ENCODE measurements around the gene B4GALT6. TPM values are rescaled to one million over a fixed set of nuclear protein-coding genes. Genes with fewer than 3 reads are reported as not detected.

B4GALT6 gene
- total and polyA plus RNA-seq, 2 experiments from 2014 or later, result 3.2 to 14.1 TPM

DNA sequence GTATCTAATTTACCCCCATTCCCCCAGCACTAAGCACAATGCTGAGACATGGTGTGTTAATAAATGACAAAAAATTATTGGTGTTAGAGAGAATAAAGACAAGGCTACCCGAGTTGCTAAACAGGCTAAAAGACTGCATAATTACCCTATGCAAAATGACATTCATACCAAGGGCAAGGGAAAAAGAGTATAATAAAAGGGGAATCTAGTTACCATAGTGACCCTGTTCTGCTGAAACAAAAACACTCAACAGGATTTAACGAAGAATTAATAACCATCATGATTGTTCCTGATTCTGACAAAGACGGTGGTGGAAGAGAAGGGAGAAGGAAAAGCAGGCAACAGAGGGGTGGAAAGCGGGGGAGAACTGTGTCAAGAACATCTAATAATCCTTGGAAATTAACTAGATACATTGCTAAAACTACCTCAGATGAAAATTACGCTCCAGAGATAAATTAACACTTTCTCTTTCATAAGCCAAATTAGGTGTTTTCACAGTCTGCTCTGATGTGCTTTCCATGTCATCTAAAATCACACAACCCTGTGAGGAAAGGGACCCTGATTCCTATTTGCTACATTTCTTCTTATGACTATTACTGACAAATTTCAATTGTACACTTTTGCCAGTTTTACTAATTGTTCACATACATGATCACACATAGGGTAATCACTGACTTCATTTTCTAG is 67.2 kb downstream of the B4GALT6 start:
- H3K27me3 ChIP-seq, result no peaks in the 10 kb centered on the region
- TF ChIP-seq, protein P1, sequence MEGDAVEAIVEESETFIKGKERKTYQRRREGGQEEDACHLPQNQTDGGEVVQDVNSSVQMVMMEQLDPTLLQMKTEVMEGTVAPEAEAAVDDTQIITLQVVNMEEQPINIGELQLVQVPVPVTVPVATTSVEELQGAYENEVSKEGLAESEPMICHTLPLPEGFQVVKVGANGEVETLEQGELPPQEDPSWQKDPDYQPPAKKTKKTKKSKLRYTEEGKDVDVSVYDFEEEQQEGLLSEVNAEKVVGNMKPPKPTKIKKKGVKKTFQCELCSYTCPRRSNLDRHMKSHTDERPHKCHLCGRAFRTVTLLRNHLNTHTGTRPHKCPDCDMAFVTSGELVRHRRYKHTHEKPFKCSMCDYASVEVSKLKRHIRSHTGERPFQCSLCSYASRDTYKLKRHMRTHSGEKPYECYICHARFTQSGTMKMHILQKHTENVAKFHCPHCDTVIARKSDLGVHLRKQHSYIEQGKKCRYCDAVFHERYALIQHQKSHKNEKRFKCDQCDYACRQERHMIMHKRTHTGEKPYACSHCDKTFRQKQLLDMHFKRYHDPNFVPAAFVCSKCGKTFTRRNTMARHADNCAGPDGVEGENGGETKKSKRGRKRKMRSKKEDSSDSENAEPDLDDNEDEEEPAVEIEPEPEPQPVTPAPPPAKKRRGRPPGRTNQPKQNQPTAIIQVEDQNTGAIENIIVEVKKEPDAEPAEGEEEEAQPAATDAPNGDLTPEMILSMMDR (IDR thresholded peaks at IDR 0.05; ENCODE audit: poor library complexity), result no peak
- TF ChIP-seq EZH2 (IDR thresholded peaks at IDR 0.05; ENCODE audit: borderline replicate concordance) (no peak), EZH2phosphoT487 (IDR thresholded peaks at IDR 0.05; ENCODE audit: low read depth, severe bottlenecking, unreplicated experiment) (no peak)
- no peaks in the 10 kb centered on the region for H3K9me3 ChIP-seq (ENCODE audit: low read depth)
- H3K4me2 ChIP-seq, result no peak overlapping the region
- no peak overlapping the region for H3K27ac ChIP-seq
- DNase-seq (ENCODE audit: low spot score), result no peak
- no peak overlapping the region for H3K4me3 ChIP-seq
- 84% methylated on average over 5 of the region's 5 CpGs for WGBS (ENCODE audit: low lambda C conversion rate, missing lambda C conversion rate)
- no peaks in the 10 kb centered on the region for H3K36me3 ChIP-seq (replicated peaks; ENCODE audit: insufficient read depth, low read depth)
- no peaks in the 10 kb centered on the region for H3K79me2 ChIP-seq
- H3K9me2 ChIP-seq (replicated peaks; ENCODE audit: insufficient read depth), result no peaks in the 10 kb centered on the region
- no peak overlapping the region for H2AFZ ChIP-seq
- H3K4me1 ChIP-seq (ENCODE audit: insufficient read depth), result no peaks in the 10 kb centered on the region
- no peaks in the 10 kb centered on the region for H4K20me1 ChIP-seq (ENCODE audit: insufficient read depth, poor library complexity, severe bottlenecking)

DNA sequence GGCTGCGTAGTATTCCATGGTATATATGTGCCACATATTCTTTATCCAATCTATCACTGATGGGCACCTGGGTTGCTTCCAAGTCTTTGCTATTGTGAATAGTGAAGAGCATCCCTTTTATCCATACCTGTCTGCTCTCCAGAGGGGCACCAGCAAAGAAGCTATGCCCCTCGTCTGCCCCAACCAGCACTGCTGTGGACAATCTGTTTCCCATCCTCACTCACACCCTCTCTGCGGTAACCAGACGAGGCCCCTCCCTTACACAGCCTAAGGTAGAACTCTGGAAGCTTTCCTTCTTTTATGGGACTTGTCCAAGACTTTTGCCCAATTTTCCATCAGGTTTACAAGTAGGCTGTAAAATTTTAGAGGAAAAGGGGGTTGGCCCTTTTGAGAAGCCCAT is 67.8 kb downstream of the B4GALT6 start:
- no peak for DNase-seq (ENCODE audit: low spot score)
- Histone ChIP-seq H3K79me2 (no peaks in the 10 kb centered on the region), H4K20me1 (ENCODE audit: insufficient read depth, poor library complexity, severe bottlenecking) (no peaks in the 10 kb centered on the region), H3K27ac (no peak overlapping the region), H3K9me2 (replicated peaks; ENCODE audit: insufficient read depth) (no peaks in the 10 kb centered on the region), H2AFZ (no peak overlapping the region), H3K27me3 (no peaks in the 10 kb centered on the region), H3K4me1 (ENCODE audit: insufficient read depth) (no peaks in the 10 kb centered on the region), H3K4me3 (no peak overlapping the region), H3K36me3 (replicated peaks; ENCODE audit: insufficient read depth, low read depth) (no peaks in the 10 kb centered on the region), H3K9me3 (ENCODE audit: low read depth) (no peaks in the 10 kb centered on the region), H3K4me2 (no peak overlapping the region)
- WGBS (ENCODE audit: low lambda C conversion rate, missing lambda C conversion rate), result 80% methylated on average over 4 of the region's 4 CpGs
- TF ChIP-seq, protein P1 (IDR thresholded peaks at IDR 0.05; ENCODE audit: poor library complexity), result no peak
- no peak for TF ChIP-seq EZH2 (IDR thresholded peaks at IDR 0.05; ENCODE audit: borderline replicate concordance)
- TF ChIP-seq EZH2phosphoT487 (IDR thresholded peaks at IDR 0.05; ENCODE audit: low read depth, severe bottlenecking, unreplicated experiment), result no peak

- Histone ChIP-seq H3K27me3 (no peaks in the 10 kb centered on the region), H2AFZ (no peak overlapping the region), H3K4me1 (ENCODE audit: insufficient read depth) (no peaks in the 10 kb centered on the region), H3K9me3 (ENCODE audit: low read depth) (no peaks in the 10 kb centered on the region), H3K4me3 (no peak overlapping the region), H3K4me2 (no peak overlapping the region), H3K79me2 (no peaks in the 10 kb centered on the region), H3K9me2 (replicated peaks; ENCODE audit: insufficient read depth) (no peaks in the 10 kb centered on the region), H3K27ac (no peak overlapping the region), H3K36me3 (replicated peaks; ENCODE audit: insufficient read depth, low read depth) (no peaks in the 10 kb centered on the region), H4K20me1 (ENCODE audit: insufficient read depth, poor library complexity, severe bottlenecking) (no peaks in the 10 kb centered on the region)
- no peak for DNase-seq (ENCODE audit: low spot score)
- 65% methylated on average over 1 of the region's 2 CpGs for WGBS (ENCODE audit: low lambda C conversion rate, missing lambda C conversion rate)
- no peak for TF ChIP-seq EZH2 (IDR thresholded peaks at IDR 0.05; ENCODE audit: borderline replicate concordance)
- TF ChIP-seq EZH2phosphoT487 (IDR thresholded peaks at IDR 0.05; ENCODE audit: low read depth, severe bottlenecking, unreplicated experiment), result no peak
- TF ChIP-seq, protein P1 (IDR thresholded peaks at IDR 0.05; ENCODE audit: poor library complexity), result no peak
These were observed 70.3 kb downstream of the B4GALT6 start for GRCh38 chr18:31614044-31614443.

Measured in hepatocyte (in vitro differentiated cells).